ENCODE results near the gene HDAC1. TPM values are rescaled to one million over a fixed set of nuclear protein-coding genes. Genes with fewer than 3 reads are reported as not detected.

The HDAC1 gene
- 36.9 TPM for total RNA-seq (ENCODE audit: unreplicated experiment)
- long read RNA-seq, transcript HDAC1-201 (14 exons, 2,124 nt): major isoform, 11 of 15 reads
- long read RNA-seq, partial matches to known transcripts: 1 of 15 reads
- long read RNA-seq, other reads (novel, unspliced or antisense): 3 of 15 reads

GRCh38 chr1:32291708-32292538 is at the start of gene HDAC1:
TSS of gene HDAC1 (plus strand) at chr1:32292083. CDS start at chr1:32292170, 87 bp downstream.
- no peaks in the 10 kb centered on the region for H3K36me3 Mint-ChIP-seq (ENCODE audit: unreplicated experiment)
- H3K9me3 Mint-ChIP-seq (ENCODE audit: unreplicated experiment): peaks cover 4% of the 10 kb centered on the region
- TF ChIP-seq, protein P1, sequence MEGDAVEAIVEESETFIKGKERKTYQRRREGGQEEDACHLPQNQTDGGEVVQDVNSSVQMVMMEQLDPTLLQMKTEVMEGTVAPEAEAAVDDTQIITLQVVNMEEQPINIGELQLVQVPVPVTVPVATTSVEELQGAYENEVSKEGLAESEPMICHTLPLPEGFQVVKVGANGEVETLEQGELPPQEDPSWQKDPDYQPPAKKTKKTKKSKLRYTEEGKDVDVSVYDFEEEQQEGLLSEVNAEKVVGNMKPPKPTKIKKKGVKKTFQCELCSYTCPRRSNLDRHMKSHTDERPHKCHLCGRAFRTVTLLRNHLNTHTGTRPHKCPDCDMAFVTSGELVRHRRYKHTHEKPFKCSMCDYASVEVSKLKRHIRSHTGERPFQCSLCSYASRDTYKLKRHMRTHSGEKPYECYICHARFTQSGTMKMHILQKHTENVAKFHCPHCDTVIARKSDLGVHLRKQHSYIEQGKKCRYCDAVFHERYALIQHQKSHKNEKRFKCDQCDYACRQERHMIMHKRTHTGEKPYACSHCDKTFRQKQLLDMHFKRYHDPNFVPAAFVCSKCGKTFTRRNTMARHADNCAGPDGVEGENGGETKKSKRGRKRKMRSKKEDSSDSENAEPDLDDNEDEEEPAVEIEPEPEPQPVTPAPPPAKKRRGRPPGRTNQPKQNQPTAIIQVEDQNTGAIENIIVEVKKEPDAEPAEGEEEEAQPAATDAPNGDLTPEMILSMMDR (IDR thresholded peaks at IDR 0.05; ENCODE audit: partially characterized antibody, unreplicated experiment): no peak
- peak within 1 kb of the TSS; percentile 79 for H3K27ac Mint-ChIP-seq (ENCODE audit: unreplicated experiment)
- peak; percentile 81 for DNase-seq
- peak within 1 kb of the TSS; percentile 96 for H3K4me3 Mint-ChIP-seq (ENCODE audit: unreplicated experiment)
- peaks cover 4% of the 10 kb centered on the region for H3K27me3 Mint-ChIP-seq (ENCODE audit: unreplicated experiment)
- H3K4me1 Mint-ChIP-seq (ENCODE audit: low read depth, unreplicated experiment): no peaks in the 10 kb centered on the region

- TF ChIP-seq, protein P1 (IDR thresholded peaks at IDR 0.05; ENCODE audit: partially characterized antibody, unreplicated experiment): no peak
- Mint-ChIP-seq H3K27me3 (ENCODE audit: unreplicated experiment) (peaks cover 5% of the 10 kb centered on the region), H3K36me3 (ENCODE audit: unreplicated experiment) (no peaks in the 10 kb centered on the region), H3K27ac (ENCODE audit: unreplicated experiment) (peak overlapping the region; percentile 85), H3K4me3 (ENCODE audit: unreplicated experiment) (no peak overlapping the region), H3K4me1 (ENCODE audit: low read depth, unreplicated experiment) (peaks cover 11% of the 10 kb centered on the region), H3K9me3 (ENCODE audit: unreplicated experiment) (peaks cover 5% of the 10 kb centered on the region)
- no peak for DNase-seq
Observed at GRCh38 chr1:32242341-32242851, 49.5 kb upstream of the HDAC1 start.

GRCh38 chr1:32246888-32247273 is 45.0 kb upstream of the HDAC1 start, which contains the start of gene FAM167B:
TSS of gene FAM167B (plus strand) at chr1:32247222. CDS start at chr1:32247422, 200 bp downstream.
- H3K27me3 Mint-ChIP-seq (ENCODE audit: unreplicated experiment): peaks cover 15% of the 10 kb centered on the region
- H3K4me3 Mint-ChIP-seq (ENCODE audit: unreplicated experiment): peak within 1 kb of the TSS; percentile 71
- DNase-seq: no peak

DNA sequence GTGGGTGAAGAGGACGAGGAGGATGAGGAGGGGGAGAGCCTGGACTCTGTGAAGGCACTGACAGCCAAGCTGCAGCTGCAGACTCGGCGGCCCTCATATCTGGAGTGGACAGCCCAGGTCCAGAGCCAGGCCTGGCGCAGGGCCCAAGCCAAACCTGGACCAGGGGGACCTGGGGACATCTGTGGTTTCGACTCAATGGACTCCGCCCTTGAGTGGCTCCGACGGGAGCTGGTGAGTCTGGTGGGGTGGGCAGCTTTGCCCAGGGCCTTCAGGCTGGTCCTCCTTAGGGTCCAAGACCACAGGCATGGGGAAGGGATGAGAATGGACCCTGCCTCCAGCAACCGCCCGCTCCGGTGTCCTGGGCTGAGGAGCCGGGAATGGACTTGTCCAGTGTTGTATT is 44.4 kb upstream of the HDAC1 start:
- Mint-ChIP-seq H3K27me3 (ENCODE audit: unreplicated experiment) (peaks cover 14% of the 10 kb centered on the region), H3K27ac (ENCODE audit: unreplicated experiment) (no peak overlapping the region), H3K4me3 (ENCODE audit: unreplicated experiment) (no peak overlapping the region), H3K9me3 (ENCODE audit: unreplicated experiment) (peaks cover 11% of the 10 kb centered on the region), H3K4me1 (ENCODE audit: low read depth, unreplicated experiment) (peaks cover 27% of the 10 kb centered on the region), H3K36me3 (ENCODE audit: unreplicated experiment) (no peaks in the 10 kb centered on the region)
- TF ChIP-seq, protein P1 (IDR thresholded peaks at IDR 0.05; ENCODE audit: partially characterized antibody, unreplicated experiment): no peak
- DNase-seq: no peak

More at GRCh38 chr1:32246888-32247273, 45.0 kb upstream of the HDAC1 start, which contains the start of gene FAM167B:
- Mint-ChIP-seq H3K9me3 (ENCODE audit: unreplicated experiment) (peaks cover 11% of the 10 kb centered on the region), H3K36me3 (ENCODE audit: unreplicated experiment) (no peaks in the 10 kb centered on the region), H3K4me1 (ENCODE audit: low read depth, unreplicated experiment) (peaks cover 25% of the 10 kb centered on the region), H3K27ac (ENCODE audit: unreplicated experiment) (peak within 1 kb of the TSS; percentile 92)
- TF ChIP-seq, protein P1 (IDR thresholded peaks at IDR 0.05; ENCODE audit: partially characterized antibody, unreplicated experiment): no peak
